GM18517 (cell line): ENCODE results near the gene ZBTB11.
"Not testable (repeated sequence)": the region's sequence is repeated elsewhere in the genome, so short reads cannot be mapped to it uniquely, and the experiment has no call there.

Experiments used
- ATAC-seq: cut with Tn5 transposase; IDR thresholded peaks from one replicate; pipeline ENCODE4 v1.9.1; 2021; ENCODE audit warnings: mild to moderate bottlenecking, moderate library complexity; ENCODE audit not compliant: unreplicated experiment

ZBTB11 gene

GRCh38 chr3:101623656-101624055, 53.3 kb downstream of the ZBTB11 start:
- no peak for ATAC-seq

- no peak for ATAC-seq
These were observed 57.2 kb downstream of the ZBTB11 start for GRCh38 chr3:101619734-101620133.

- no peak for ATAC-seq
These were observed 58.2 kb downstream of the ZBTB11 start for GRCh38 chr3:101618726-101619125.

- ATAC-seq = no peak
These were observed 59.5 kb downstream of the ZBTB11 start for GRCh38 chr3:101617478-101617877.

DNA sequence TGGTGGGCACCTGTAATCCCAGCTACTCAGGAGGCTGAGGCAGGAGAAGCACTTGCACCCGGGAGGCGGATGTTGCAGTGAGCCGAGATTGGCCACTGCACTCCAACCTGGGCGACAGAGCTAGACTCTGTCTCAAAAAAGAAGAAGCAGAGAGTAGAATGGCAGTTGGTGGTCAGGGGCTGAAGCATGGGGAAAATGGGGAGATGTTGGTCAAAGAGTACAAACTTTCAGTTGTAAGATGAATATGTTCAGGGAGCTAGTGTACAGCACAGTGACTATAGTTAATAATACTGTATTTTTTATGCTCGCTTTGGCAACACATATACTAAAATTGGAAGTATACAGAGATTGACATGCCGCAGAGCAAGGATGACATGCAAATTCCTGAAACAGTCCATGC, 61.4 kb downstream of the ZBTB11 start:
- no peak for ATAC-seq

DNA sequence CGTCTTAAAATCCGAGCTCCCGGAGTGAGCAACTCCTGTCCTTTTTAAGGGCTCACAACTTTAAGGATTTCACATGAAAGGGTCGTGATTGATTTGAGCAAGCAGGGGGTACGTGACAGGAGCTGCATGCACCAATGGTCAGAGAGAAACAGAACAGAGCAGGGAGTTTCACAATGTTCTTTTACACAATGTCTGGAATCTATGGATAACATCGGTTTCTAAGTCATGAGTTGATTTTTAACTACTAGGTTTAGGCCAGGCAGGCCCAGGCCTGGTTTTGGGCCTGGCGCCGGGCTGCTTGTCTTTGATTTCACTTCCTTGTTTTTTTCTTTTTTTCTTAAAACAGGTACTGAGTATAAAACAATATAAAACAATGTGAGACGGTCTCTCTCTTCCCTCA, 63.9 kb downstream of the ZBTB11 start:
- ATAC-seq = not testable (repeated sequence)

- ATAC-seq = no peak
These were observed 65.9 kb downstream of the ZBTB11 start for GRCh38 chr3:101611023-101611422.

DNA sequence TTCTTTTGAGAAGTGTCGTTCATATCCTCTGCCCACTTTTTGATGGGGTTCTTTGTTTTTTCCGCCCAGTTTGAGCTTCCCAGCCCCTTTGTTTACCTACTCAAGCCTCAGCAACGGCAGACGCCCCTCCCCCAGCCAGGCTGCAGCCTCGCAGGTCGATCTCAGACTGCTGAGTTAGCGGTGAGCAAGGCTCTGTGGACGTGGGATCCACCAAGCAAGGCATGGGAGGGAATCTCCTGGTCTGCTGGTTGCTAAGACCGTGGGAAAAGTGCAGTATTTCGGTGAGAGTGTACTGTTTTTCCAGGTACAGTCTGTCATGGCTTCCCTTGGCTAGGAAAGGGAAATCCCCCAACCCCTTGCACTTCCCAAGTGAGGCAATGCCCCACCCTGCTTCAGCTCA, 71.5 kb downstream of the ZBTB11 start:
- not testable (repeated sequence) for ATAC-seq

GRCh38 chr3:101603184-101603583, 73.7 kb downstream of the ZBTB11 start:
- ATAC-seq = no peak

DNA sequence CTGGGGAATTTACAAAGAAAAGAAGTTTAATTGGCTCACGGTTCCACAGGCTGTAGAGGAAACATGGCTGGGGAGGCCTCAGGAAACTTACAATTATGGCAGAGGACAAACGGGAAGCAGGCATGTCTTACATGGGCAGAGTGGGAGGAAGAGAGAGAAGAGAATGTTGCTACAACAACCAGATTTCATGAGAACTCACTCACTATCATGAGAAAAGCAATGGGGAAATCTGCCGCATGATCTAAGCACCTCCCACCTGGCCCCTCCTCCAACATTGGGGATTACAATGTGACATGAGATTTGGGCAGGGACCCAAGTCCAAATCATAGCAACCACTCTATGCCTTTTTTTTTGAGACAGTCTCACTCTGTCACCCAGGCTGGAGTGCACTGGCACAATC, 74.2 kb downstream of the ZBTB11 start:
- ATAC-seq = no peak
